Epithelial cell of esophagus (primary cell): ENCODE data around the gene COG7.
"Not testable (repeated sequence)": the region's sequence is repeated elsewhere in the genome, so short reads cannot be mapped to it uniquely, and the experiment has no call there.

ENCODE experiments used
- DNase-seq: peaks from one replicate; pipeline ENCODE4 v3.0.0; 2010; ENCODE audit warnings: low read depth
- H3K4me3 ChIP-seq: 2 replicates; pipeline ENCODE4 v1.5.1; 2011; ENCODE audit warnings: mild to moderate bottlenecking, low read length, control low read depth
- TF ChIP-seq, protein P1 (sequence below): IDR thresholded peaks from 2 replicates; pipeline ENCODE4 v1.5.1; 2011; ENCODE audit warnings: low read depth, mild to moderate bottlenecking, low read length, control low read depth, inconsistent platforms; ENCODE audit not compliant: insufficient read depth; ENCODE audit errors: missing control alignments

The COG7 gene

GRCh38 chr16:23398987-23399805 is 53.8 kb downstream of the COG7 start:
- TF ChIP-seq, protein P1, sequence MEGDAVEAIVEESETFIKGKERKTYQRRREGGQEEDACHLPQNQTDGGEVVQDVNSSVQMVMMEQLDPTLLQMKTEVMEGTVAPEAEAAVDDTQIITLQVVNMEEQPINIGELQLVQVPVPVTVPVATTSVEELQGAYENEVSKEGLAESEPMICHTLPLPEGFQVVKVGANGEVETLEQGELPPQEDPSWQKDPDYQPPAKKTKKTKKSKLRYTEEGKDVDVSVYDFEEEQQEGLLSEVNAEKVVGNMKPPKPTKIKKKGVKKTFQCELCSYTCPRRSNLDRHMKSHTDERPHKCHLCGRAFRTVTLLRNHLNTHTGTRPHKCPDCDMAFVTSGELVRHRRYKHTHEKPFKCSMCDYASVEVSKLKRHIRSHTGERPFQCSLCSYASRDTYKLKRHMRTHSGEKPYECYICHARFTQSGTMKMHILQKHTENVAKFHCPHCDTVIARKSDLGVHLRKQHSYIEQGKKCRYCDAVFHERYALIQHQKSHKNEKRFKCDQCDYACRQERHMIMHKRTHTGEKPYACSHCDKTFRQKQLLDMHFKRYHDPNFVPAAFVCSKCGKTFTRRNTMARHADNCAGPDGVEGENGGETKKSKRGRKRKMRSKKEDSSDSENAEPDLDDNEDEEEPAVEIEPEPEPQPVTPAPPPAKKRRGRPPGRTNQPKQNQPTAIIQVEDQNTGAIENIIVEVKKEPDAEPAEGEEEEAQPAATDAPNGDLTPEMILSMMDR = no peak
- no peak overlapping the region for H3K4me3 ChIP-seq

DNA sequence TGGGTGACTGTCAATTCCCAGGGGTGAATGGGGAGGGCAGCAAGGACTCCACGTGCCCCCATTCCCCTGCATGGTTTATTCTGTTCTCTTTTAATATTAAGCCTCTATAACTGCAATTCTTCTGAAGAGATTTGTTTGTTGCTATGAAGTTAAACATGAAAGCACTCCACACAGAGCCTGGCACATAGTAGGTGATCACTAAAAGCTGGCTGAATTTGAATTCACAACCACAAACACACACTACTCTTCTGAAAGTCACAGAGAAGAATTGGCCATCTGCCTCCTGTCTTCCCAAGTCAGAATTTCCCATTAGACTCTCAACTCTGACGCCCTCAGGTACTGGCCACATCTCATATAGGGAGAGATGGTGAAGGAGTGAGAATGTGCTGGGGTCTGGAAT is 55.5 kb downstream of the COG7 start:
- H3K4me3 ChIP-seq = no peak overlapping the region
- TF ChIP-seq, protein P1 = no peak
- no peak for DNase-seq

More at GRCh38 chr16:23398987-23399805, 53.8 kb downstream of the COG7 start:
- no peak for DNase-seq

DNA sequence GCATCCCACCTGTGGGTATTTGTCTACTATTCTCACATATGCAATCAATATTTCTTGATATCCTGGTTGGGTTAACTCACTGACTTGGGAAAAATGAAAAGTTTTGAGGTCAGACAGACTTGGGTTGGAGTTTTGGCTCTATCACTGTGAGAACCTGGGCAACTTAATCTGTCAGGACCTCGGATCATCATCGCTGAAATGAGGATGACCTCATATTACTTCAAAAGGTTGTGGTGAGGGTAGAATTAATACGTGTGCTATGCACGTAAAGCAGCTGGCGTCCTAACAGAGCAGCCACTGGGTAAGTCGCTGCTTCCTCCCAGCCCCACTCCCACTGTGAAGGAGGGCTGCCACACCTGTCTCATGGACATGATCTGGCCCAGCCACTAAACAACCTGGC is 57.3 kb downstream of the COG7 start:
- no peak for DNase-seq
- no peak overlapping the region for H3K4me3 ChIP-seq
- TF ChIP-seq, protein P1 = no peak

DNA sequence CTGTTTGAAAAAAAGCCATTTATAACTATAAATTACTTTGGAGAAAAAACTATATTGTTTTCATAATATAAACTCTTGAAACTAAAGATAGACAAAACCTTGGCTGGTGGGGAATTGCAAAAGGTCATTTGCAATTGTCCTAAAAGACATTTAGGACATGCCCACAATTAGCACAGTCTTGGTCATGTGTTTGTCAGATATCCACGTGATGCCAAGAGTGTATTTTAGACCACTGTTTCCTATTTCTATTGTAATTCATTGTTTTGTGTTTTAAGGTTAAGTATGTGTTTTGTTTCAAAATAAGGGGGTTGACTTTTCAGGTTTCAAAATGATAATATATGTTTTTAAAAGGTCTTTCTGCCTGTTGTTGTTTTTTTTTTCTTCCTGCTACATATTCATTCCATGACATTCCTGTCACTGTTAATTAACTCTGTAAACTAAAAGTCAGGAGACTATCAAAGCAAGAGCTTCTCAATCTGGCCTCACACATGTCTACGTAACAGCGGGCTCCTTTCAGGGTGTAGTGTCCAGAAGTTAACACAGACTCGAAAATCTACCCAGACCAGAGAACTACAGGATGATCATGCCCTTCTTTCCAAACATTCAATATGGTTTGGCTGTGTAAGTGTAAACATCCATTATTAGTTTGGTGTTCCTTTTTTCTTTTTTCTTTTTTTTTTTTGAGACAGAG is 58.7 kb downstream of the COG7 start:
- no peak overlapping the region for H3K4me3 ChIP-seq
- DNase-seq = no peak
- TF ChIP-seq, protein P1 = no peak

DNA sequence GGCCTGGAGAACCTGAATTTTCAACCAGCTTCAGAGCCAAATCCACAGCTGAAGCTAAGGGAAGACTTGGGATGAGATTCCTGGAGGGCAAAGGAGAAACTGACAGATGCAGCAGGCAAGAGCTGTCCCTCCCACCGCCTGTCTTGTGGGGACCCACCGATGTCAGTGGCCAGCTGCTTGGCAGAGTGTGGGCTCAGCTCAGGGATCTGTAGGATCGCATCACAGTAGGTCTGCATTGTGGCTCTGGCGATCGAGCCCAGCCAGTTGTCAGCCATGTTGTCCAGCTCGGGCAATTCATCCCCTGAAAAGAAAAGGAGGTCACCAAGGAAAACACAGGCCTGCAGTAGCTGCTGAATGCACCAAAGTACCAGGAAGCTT is 60.8 kb downstream of the COG7 start:
- no peak overlapping the region for H3K4me3 ChIP-seq
- no peak for DNase-seq
- TF ChIP-seq, protein P1 = no peak

- no peak overlapping the region for H3K4me3 ChIP-seq
- DNase-seq = no peak
- TF ChIP-seq, protein P1 = no peak
Observed at GRCh38 chr16:23391381-23392222, 61.4 kb downstream of the COG7 start.

- H3K4me3 ChIP-seq, DNase-seq: not testable (repeated sequence)
Observed at GRCh38 chr16:23389936-23390335, 63.1 kb downstream of the COG7 start.
